ENCODE results near the gene LSMEM2. TPM values are rescaled to one million over a fixed set of nuclear protein-coding genes. Genes with fewer than 3 reads are reported as not detected.

LSMEM2 gene
- total RNA-seq, 2 experiments from 2014 or later: 0.22 TPM; not detected in 1

DNA sequence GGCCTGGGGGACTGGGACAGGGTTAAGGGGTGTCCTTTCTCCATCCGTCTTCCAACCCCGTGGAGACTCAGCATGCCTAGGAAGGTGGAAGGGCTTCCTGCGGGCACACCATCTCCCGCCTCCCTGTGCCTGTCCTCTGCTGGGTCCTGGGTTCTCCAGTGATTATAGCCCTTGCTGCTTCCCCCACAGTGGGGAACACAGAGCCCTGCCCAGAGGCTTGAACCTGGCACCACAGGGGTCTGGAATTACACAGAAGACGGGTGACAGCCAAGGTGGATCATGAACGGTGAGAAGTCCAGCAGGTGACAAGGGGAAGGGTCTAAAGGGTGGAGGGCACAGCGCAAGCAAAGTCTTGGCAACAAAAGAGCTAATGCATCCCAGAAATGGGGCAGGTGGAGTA, 16.1 kb upstream of the LSMEM2 start:
- no peaks in the 10 kb centered on the region for H3K9me3 Mint-ChIP-seq
- H3K36me3 ChIP-seq (ENCODE audit: insufficient read depth, low read length): peaks cover 15% of the 10 kb centered on the region
- intact Hi-C loops (cut with DNase I, micrococcal nuclease): no loop called here
- TF ChIP-seq, protein P1, sequence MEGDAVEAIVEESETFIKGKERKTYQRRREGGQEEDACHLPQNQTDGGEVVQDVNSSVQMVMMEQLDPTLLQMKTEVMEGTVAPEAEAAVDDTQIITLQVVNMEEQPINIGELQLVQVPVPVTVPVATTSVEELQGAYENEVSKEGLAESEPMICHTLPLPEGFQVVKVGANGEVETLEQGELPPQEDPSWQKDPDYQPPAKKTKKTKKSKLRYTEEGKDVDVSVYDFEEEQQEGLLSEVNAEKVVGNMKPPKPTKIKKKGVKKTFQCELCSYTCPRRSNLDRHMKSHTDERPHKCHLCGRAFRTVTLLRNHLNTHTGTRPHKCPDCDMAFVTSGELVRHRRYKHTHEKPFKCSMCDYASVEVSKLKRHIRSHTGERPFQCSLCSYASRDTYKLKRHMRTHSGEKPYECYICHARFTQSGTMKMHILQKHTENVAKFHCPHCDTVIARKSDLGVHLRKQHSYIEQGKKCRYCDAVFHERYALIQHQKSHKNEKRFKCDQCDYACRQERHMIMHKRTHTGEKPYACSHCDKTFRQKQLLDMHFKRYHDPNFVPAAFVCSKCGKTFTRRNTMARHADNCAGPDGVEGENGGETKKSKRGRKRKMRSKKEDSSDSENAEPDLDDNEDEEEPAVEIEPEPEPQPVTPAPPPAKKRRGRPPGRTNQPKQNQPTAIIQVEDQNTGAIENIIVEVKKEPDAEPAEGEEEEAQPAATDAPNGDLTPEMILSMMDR (IDR thresholded peaks at IDR 0.05): no peak
- ATAC-seq (ENCODE audit: poor library complexity): no peak
- DNase-seq: no peak
- peaks cover 5% of the 10 kb centered on the region for H3K27me3 Mint-ChIP-seq
- peaks cover 0 to 10% of the 10 kb centered on the region in 2 experiments for H3K27me3 ChIP-seq (ENCODE audit: control insufficient read depth in 1 of 2, insufficient read depth in 2 of 2, low read length in 2 of 2)
- H3K27ac Mint-ChIP-seq: no peak overlapping the region
- H3K4me1 ChIP-seq (ENCODE audit: insufficient read depth, low read length): peaks cover 15% of the 10 kb centered on the region
- H3K4me1 Mint-ChIP-seq (ENCODE audit: low read depth): no peaks in the 10 kb centered on the region
- H3K9me3 ChIP-seq (ENCODE audit: control insufficient read depth in 1 of 2, insufficient read depth in 1 of 2, low read length in 2 of 2): no peaks in the 10 kb centered on the region
- H3K4me3 ChIP-seq (ENCODE audit: low read length): no peak overlapping the region
- H3K27ac ChIP-seq (ENCODE audit: low read depth in 1 of 2, low read length in 2 of 2): no peak overlapping the region
- H3K36me3 Mint-ChIP-seq (ENCODE audit: low read depth): peaks cover 21% of the 10 kb centered on the region
- CTCF ChIA-PET: no interaction called here
- H3K4me3 Mint-ChIP-seq: no peak overlapping the region
- POLR2A ChIA-PET: no interaction called here

DNA sequence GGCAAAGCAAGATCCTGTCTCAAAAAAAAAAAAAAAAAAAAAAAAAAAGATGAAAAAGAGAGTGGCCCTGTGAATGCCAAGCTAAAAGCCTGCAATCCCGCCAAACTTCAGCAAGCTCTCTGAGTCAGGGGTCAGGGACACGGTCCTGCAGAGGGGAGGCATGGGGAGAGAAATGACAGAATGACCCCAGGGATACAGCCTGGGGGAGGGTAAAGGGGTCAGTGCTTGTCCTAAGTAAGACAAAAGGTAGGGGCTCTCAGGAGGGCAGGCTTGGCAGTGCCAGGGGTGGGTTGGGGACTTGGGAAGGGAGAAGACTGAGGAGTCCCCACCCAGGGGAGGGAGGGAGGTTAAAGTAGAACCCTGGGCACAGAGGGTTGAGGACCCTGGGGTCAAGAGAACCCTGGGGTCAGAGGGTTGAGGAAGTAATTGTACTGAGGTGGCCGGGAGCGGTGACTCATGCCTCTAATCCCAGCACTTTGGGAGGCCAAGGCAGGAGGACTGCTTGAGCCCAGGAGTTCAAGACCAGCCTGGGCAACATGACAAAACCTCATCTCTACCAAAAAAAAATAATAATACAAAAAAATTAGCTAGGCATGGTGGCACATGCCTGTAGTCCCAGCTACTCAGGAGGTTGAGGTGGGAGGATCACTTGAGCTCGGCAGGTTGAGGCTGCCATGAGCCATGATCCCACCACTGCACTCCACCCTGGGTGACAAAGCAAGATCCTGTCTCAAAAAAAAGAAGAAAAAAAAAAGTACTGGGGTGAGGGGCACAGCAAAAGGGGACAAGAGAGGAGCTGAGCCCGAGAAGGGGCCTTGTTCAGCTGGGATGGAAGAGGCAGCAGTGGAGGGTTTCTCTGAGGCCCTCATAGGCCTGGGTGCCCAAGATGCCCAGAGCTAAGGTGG, 15.2 kb upstream of the LSMEM2 start:
- no peaks in the 10 kb centered on the region for H3K9me3 ChIP-seq (ENCODE audit: control insufficient read depth in 1 of 2, insufficient read depth in 1 of 2, low read length in 2 of 2)
- no peaks in the 10 kb centered on the region for H3K4me1 Mint-ChIP-seq (ENCODE audit: low read depth)
- peaks cover 6% of the 10 kb centered on the region for H3K36me3 ChIP-seq (ENCODE audit: insufficient read depth, low read length)
- peaks cover 15% of the 10 kb centered on the region for H3K4me1 ChIP-seq (ENCODE audit: insufficient read depth, low read length)
- H3K4me3 ChIP-seq (ENCODE audit: low read length): no peak overlapping the region
- TF ChIP-seq, protein P1 (IDR thresholded peaks at IDR 0.05): no peak
- no peak for DNase-seq
- no peak overlapping the region for H3K27ac Mint-ChIP-seq
- H3K27me3 ChIP-seq (ENCODE audit: control insufficient read depth in 1 of 2, insufficient read depth in 2 of 2, low read length in 2 of 2): peaks cover 0 to 10% of the 10 kb centered on the region in 2 experiments
- peaks cover 11% of the 10 kb centered on the region for H3K36me3 Mint-ChIP-seq (ENCODE audit: low read depth)
- no peak overlapping the region for H3K4me3 Mint-ChIP-seq
- H3K27ac ChIP-seq (ENCODE audit: low read depth in 1 of 2, low read length in 2 of 2): no peak overlapping the region
- ChIA-PET POLR2A (interaction anchor here (0.8 to 1.1 kb wide), 2 partner anchors 12 to 17 kb away, joined by 3 read pairs; no protein-coding TSS in a partner anchor), CTCF (interaction anchor here (0.6 kb wide), 1 partner anchor 17 kb away, joined by 3 read pairs; no protein-coding TSS in a partner anchor)
- peaks cover 13% of the 10 kb centered on the region for H3K27me3 Mint-ChIP-seq
- no peak for ATAC-seq (ENCODE audit: poor library complexity)
- intact Hi-C loops (cut with DNase I, micrococcal nuclease): no loop called here
- no peaks in the 10 kb centered on the region for H3K9me3 Mint-ChIP-seq

DNA sequence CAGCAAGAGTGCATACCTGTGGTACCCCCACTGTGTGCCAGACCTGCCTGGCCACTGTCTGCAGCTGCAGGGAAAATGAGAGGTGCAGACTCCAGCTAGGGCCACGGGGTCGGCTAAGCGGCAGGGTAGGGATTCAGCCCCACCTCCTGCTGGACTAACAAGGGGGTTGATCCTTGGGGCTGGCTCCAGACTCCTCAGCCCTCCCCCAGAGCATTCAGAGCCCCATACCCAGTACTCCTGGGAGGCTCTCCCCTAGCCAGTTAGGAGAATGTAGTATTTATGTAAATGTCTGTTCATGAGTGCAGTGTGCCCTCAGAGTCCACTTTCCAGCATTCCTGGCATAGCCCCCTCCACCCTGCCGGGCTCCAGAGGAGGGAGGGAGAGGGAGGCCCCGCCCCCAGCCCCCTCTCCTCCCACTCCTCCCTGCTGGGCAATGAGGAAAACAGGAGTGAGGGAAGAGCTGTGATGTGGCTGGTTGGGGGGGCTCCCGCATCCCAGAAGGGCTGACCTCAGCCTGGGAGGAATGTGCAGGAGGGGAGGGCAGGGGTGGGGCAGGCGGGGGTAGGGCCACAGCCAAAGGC, 14.4 kb upstream of the LSMEM2 start:
- no peaks in the 10 kb centered on the region for H3K9me3 ChIP-seq (ENCODE audit: control insufficient read depth in 1 of 2, insufficient read depth in 1 of 2, low read length in 2 of 2)
- H3K27me3 ChIP-seq (ENCODE audit: control insufficient read depth in 1 of 2, insufficient read depth in 2 of 2, low read length in 2 of 2): peaks cover 0 to 10% of the 10 kb centered on the region in 2 experiments
- ChIA-PET CTCF (no interaction called here), POLR2A (interaction anchor here (0.8 to 1.1 kb wide), 2 partner anchors 11 to 18 kb away, joined by 3 read pairs; no protein-coding TSS in a partner anchor)
- Mint-ChIP-seq H3K27me3 (peaks cover 15% of the 10 kb centered on the region), H3K27ac (no peak overlapping the region), H3K36me3 (ENCODE audit: low read depth) (peaks cover 4% of the 10 kb centered on the region), H3K9me3 (no peaks in the 10 kb centered on the region), H3K4me3 (no peak overlapping the region), H3K4me1 (ENCODE audit: low read depth) (no peaks in the 10 kb centered on the region)
- DNase-seq: no peak
- peaks cover 12% of the 10 kb centered on the region for H3K4me1 ChIP-seq (ENCODE audit: insufficient read depth, low read length)
- intact Hi-C loops (cut with DNase I, micrococcal nuclease): no loop called here
- no peak for ATAC-seq (ENCODE audit: poor library complexity)
- peaks cover under 1% of the 10 kb centered on the region for H3K36me3 ChIP-seq (ENCODE audit: insufficient read depth, low read length)
- TF ChIP-seq, protein P1 (IDR thresholded peaks at IDR 0.05): no peak
- no peak overlapping the region for H3K27ac ChIP-seq (ENCODE audit: low read depth in 1 of 2, low read length in 2 of 2)
- H3K4me3 ChIP-seq (ENCODE audit: low read length): no peak overlapping the region

Data from CD4-positive, alpha-beta T cell (primary cell).